Measurements from ENCODE around the gene BCL2L15.

Gene BCL2L15

DNA sequence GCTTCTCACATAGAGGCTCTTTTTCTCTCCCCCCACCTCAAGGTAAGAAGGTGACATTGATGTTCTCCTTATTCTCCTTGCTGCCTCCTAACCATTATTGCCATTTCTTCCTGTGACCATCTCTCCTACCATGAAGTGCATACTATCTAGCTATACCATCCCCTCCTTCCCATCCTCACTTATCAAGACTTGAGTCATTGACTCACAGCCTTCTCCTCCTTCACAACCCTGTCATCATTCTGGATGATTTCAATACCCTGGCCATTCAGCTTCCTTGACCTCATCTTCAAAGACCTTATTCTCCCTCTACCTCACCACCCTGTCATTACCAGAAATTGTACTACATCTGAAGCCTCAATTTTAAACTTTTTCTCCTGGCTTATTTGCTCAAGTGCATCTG, 30.9 kb upstream of the BCL2L15 start:
- TF ChIP-seq, protein P1, sequence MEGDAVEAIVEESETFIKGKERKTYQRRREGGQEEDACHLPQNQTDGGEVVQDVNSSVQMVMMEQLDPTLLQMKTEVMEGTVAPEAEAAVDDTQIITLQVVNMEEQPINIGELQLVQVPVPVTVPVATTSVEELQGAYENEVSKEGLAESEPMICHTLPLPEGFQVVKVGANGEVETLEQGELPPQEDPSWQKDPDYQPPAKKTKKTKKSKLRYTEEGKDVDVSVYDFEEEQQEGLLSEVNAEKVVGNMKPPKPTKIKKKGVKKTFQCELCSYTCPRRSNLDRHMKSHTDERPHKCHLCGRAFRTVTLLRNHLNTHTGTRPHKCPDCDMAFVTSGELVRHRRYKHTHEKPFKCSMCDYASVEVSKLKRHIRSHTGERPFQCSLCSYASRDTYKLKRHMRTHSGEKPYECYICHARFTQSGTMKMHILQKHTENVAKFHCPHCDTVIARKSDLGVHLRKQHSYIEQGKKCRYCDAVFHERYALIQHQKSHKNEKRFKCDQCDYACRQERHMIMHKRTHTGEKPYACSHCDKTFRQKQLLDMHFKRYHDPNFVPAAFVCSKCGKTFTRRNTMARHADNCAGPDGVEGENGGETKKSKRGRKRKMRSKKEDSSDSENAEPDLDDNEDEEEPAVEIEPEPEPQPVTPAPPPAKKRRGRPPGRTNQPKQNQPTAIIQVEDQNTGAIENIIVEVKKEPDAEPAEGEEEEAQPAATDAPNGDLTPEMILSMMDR (conservative IDR thresholded peaks at IDR 0.05; ENCODE audit: low read depth, low read length) = no peak
- DNase-seq (ENCODE audit: low read depth) = no peak

DNA sequence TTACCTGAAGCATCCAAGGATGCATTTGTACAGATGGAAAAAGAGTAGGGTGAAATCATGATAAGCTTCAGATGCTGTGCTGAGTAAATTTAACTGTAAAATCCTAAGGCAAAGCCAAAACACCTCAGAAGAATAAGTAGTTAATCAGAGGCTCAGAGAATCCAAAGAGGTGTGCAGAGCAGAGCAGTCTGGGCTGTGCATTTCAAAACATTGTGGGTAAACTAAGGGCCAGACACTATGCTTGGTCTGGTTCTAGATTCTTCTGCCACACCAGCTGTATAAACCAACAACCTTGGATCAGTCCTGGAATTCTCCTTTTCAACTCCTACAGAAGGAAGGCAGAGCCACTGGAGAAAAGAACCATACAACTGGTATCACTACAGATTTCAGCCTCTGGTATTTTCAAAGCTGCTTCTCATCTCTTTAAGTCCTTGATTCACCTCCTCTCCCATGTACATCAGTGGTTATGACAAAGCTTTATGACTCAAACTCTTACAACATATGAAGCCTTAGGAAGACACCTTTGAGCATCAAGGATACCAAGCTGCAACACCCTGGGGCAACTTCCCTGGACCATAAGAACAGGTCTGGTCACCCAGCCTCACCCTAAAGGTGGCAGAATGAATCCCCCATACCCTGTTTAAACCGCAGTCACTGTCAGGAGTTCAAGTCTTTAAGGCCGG, 30.2 kb upstream of the BCL2L15 start:
- DNase-seq (ENCODE audit: low read depth) = peak; percentile 45
- TF ChIP-seq, protein P1 (conservative IDR thresholded peaks at IDR 0.05; ENCODE audit: low read depth, low read length) = no peak
- no peak overlapping the region for H3K4me3 ChIP-seq (ENCODE audit: low read depth, low read length)

More for the DNA sequence above, 30.9 kb upstream of the BCL2L15 start:
- H3K4me3 ChIP-seq (ENCODE audit: low read depth, low read length) = no peak overlapping the region

DNA sequence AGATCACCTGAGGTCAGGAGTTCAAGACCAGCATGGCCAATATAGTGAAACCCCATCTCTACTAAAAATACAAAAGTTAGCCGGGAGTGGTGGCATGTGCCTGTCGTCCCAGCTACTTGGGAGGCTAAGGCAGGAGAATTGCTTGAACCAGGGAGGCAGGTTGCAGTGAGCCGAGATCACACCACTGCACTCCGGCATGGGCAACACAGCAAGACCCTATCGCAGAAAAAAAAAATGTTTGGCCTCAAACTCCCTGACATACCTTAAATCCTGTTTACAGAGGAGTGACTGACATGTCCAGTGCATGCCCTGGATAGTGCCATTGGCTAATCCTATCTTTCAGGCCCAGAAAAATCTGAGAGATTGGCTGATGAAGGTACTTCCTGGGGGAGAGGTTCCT, 29.6 kb upstream of the BCL2L15 start:
- no peak overlapping the region for H3K4me3 ChIP-seq (ENCODE audit: low read depth, low read length)
- TF ChIP-seq, protein P1 (conservative IDR thresholded peaks at IDR 0.05; ENCODE audit: low read depth, low read length) = no peak
- DNase-seq (ENCODE audit: low read depth) = no peak

DNA sequence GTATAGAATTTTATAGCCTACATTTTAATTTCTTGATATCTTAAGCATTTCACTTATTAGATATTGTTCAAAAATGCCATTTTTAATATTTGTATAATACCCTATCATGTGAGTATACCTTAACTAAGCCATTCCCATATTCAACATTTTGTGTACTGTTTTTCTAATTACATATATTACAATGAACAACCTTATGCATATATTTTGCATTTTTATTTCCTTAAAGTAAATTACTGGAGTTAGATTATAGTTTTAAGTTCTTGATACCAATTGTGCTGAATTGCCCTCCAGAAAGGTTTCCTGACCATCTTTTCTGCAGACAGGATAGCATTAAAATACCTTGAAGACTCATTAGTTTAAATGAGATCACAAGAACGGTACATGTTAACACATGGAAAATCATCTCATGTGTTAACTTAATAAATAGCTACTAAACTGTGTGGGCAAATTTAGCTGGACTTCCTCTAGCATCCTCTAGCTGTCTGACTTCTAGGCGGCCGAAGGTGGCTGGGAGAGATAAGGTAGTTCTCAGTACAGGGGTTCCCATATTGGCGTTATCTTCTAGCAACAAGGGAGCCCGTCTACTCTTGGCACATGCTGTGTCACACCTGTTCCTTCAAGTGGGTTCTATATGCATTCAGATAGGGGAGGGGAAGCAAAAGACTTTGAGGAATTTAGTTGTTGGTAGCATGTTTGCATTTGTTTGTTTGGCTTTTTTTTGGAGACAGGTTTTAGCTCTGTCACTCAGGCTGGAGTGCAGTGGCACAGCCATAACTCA, 26.7 kb upstream of the BCL2L15 start:
- no peak overlapping the region for H3K4me3 ChIP-seq (ENCODE audit: low read depth, low read length)
- no peak for DNase-seq (ENCODE audit: low read depth)
- TF ChIP-seq, protein P1 (conservative IDR thresholded peaks at IDR 0.05; ENCODE audit: low read depth, low read length) = no peak

DNA sequence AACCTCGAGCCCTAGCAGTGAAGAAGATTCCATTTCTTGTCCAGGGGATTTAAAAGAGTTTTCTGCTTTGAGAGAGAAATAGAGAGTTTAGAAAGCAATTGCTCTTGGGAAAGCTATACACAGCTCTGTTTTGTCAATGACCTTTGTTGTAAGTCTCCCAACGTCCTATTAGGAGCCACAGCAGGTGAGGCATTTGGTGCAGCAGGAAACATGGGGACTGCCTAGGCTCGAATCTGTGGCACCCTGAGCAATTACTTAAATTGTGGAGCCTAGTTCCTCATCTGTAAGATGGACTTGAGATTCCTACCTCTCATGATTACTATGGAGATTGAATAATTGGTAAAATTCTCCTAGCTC, 25.9 kb upstream of the BCL2L15 start:
- TF ChIP-seq, protein P1 (conservative IDR thresholded peaks at IDR 0.05; ENCODE audit: low read depth, low read length) = no peak
- no peak overlapping the region for H3K4me3 ChIP-seq (ENCODE audit: low read depth, low read length)
- no peak for DNase-seq (ENCODE audit: low read depth)

DNA sequence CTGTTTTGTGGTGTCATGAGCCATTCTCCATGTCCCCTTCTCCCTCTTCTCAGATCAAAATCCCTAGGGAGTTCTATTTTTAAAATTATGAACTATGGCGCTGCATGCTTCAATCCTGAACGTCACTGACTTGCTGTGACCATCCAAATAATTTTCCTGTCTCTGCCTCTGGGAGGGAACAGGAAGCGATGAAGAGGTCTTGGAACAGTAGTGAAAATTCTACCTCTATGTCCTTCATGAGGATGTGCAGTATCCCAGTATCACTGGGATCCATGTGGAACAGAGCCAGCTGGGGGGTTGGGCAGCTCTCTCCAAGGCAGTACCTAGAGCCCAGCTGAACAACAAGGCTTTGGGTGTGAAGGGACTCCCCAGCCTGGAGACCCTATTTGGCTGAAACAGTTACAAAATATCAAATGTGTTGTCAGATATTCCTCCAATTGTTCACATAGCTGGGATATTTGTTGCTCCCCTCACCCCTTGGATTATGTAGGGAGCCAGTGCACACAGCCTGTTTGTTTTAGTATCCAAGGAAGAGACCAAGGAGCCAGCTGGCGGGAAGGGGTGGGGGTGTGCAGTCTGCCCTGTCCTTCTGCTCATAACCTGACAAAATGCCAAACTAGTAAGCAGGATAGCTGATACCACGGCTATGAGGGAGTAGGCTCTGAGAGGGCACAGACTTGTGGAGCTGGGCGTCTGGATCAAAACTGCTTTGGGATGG, 25.4 kb upstream of the BCL2L15 start:
- no peak overlapping the region for H3K4me3 ChIP-seq (ENCODE audit: low read depth, low read length)
- peak; percentile 71 for DNase-seq (ENCODE audit: low read depth)
- TF ChIP-seq, protein P1 (conservative IDR thresholded peaks at IDR 0.05; ENCODE audit: low read depth, low read length) = no peak
